H9 (cell line): ENCODE measurements around the gene LHFPL2. TPM values are rescaled to one million over a fixed set of nuclear protein-coding genes. Genes with fewer than 3 reads are reported as not detected.

Experiments used
- DNase-seq: peaks from one replicate; pipeline ENCODE4 v3.0.0-alpha.2; 2017
- H2AFZ ChIP-seq: one replicate; pipeline ENCODE4 v1.6.1; 2013; ENCODE audit warnings: mild to moderate bottlenecking, low read length, control low read depth, moderate library complexity
- H2AK5ac ChIP-seq: 2 replicates; pipeline ENCODE4 v1.6.1; 2013; ENCODE audit warnings: low read length, control low read depth, mixed read lengths; ENCODE audit not compliant: insufficient read length
- H2BK120ac ChIP-seq: one replicate; pipeline ENCODE4 v1.6.1; 2013; ENCODE audit warnings: low read depth, mild to moderate bottlenecking, low read length, control low read depth, inconsistent platforms; ENCODE audit not compliant: poor library complexity, severe bottlenecking
- H2BK12ac ChIP-seq: 2 replicates; pipeline ENCODE4 v1.6.1; 2013; ENCODE audit warnings: low read length, control low read depth, mixed read lengths, low read depth; ENCODE audit not compliant: insufficient read length
- H2BK15ac ChIP-seq: 2 replicates; pipeline ENCODE4 v1.6.1; 2013; ENCODE audit warnings: low read depth, low read length, control low read depth
- H2BK20ac ChIP-seq: one replicate; pipeline ENCODE4 v1.6.1; 2013; ENCODE audit warnings: low read depth, mild to moderate bottlenecking, low read length, control low read depth, inconsistent platforms; ENCODE audit not compliant: poor library complexity, severe bottlenecking
- H2BK5ac ChIP-seq: 2 replicates; pipeline ENCODE4 v1.6.1; 2013; ENCODE audit warnings: low read length, control low read depth, mixed read lengths; ENCODE audit not compliant: insufficient read length
- H3K14ac ChIP-seq: 2 replicates; pipeline ENCODE4 v1.6.1; 2013; ENCODE audit warnings: low read length, control low read depth; ENCODE audit not compliant: insufficient read depth
- H3K18ac ChIP-seq: 2 replicates; pipeline ENCODE4 v1.6.1; 2013; ENCODE audit warnings: low read depth, mild to moderate bottlenecking, mixed read lengths, low read length, control low read depth; ENCODE audit not compliant: insufficient read length
- H3K23ac ChIP-seq: 2 replicates; pipeline ENCODE4 v1.6.1; 2013; ENCODE audit warnings: low read length, control low read depth, mixed read lengths, low read depth; ENCODE audit not compliant: insufficient read length
- H3K23me2 ChIP-seq: 2 replicates; pipeline ENCODE4 v1.6.1; 2013; ENCODE audit warnings: low read depth, mild to moderate bottlenecking, mixed read lengths, low read length, control low read depth; ENCODE audit not compliant: insufficient read length, poor library complexity, severe bottlenecking
- H3K27ac ChIP-seq: 2 replicates; pipeline ENCODE4 v1.5.1; 2013; ENCODE audit warnings: low read length, control low read depth, mixed read lengths, low read depth; ENCODE audit not compliant: insufficient read length
- H3K27me3 ChIP-seq: 2 replicates; pipeline ENCODE4 v1.6.1; 2013; ENCODE audit warnings: low read length, control low read depth, inconsistent platforms; ENCODE audit not compliant: insufficient read depth
- H3K4ac ChIP-seq: 2 replicates; pipeline ENCODE4 v1.6.1; 2013; ENCODE audit warnings: low read depth, mild to moderate bottlenecking, control low read depth, inconsistent platforms, low read length, moderate library complexity
- H3K4me1 ChIP-seq: 2 replicates; pipeline ENCODE4 v1.6.1; 2013; ENCODE audit warnings: low read length, control low read depth, inconsistent platforms; ENCODE audit not compliant: insufficient read depth
- H3K4me2 ChIP-seq: 2 replicates; pipeline ENCODE4 v1.6.1; 2013; ENCODE audit warnings: low read length, control low read depth, mixed read lengths; ENCODE audit not compliant: insufficient read length, insufficient read depth
- H3K56ac ChIP-seq: 2 replicates; pipeline ENCODE4 v1.6.1; 2013; ENCODE audit warnings: low read depth, mild to moderate bottlenecking, mixed read lengths, low read length, control low read depth; ENCODE audit not compliant: insufficient read length
- H3K79me1 ChIP-seq: 2 replicates; pipeline ENCODE4 v1.6.1; 2013; ENCODE audit warnings: low read depth, mild to moderate bottlenecking, moderate library complexity, low read length, control low read depth, inconsistent platforms; ENCODE audit not compliant: insufficient read depth, poor library complexity, severe bottlenecking
- H3K79me2 ChIP-seq: 2 replicates; pipeline ENCODE4 v1.6.1; 2013; ENCODE audit warnings: low read length, control low read depth, inconsistent platforms; ENCODE audit not compliant: insufficient read depth
- H3K9ac ChIP-seq: 2 replicates; pipeline ENCODE4 v1.6.1; 2013; ENCODE audit warnings: low read length, control low read depth, mixed read lengths; ENCODE audit not compliant: insufficient read length; ENCODE audit errors: extremely low read depth
- H3K9me3 ChIP-seq: one replicate; pipeline ENCODE4 v1.6.1; 2013; ENCODE audit warnings: low read depth, low read length, inconsistent platforms; ENCODE audit not compliant: control insufficient read depth
- H3T11ph ChIP-seq: one replicate; pipeline ENCODE4 v1.6.1; 2013; ENCODE audit warnings: mild to moderate bottlenecking, low read length, control low read depth, inconsistent platforms
- H4K20me1 ChIP-seq: one replicate; pipeline ENCODE4 v1.6.1; 2013; ENCODE audit not compliant: control insufficient read depth, insufficient read length, insufficient read depth
- H4K5ac ChIP-seq: 2 replicates; pipeline ENCODE4 v1.6.1; 2013; ENCODE audit warnings: low read depth, mild to moderate bottlenecking, mixed read lengths, low read length, control low read depth; ENCODE audit not compliant: insufficient read length
- H4K8ac ChIP-seq: replicated peaks from 2 replicates; pipeline ENCODE4 v1.6.1; 2013; ENCODE audit warnings: low read length, control low read depth, mixed read lengths, low read depth; ENCODE audit not compliant: insufficient read length
- H4K91ac ChIP-seq: 2 replicates; pipeline ENCODE4 v1.6.1; 2013; ENCODE audit warnings: low read depth, mild to moderate bottlenecking, moderate library complexity, mixed read lengths, low read length, control low read depth; ENCODE audit not compliant: insufficient read length
- H3K27ac Mint-ChIP-seq, 3 experiments: 2 replicates in 2 of 3; 3 replicates in 1 of 3; pipeline ENCODE4 v1.8.0; 2020 to 2021; ENCODE audit warnings: mixed read lengths in 3 of 3, mild to moderate bottlenecking in 1 of 3, moderate library complexity in 1 of 3
- H3K27me3 Mint-ChIP-seq: 2 replicates; pipeline ENCODE4 v1.8.0; 2021; ENCODE audit warnings: low read depth, mild to moderate bottlenecking, moderate library complexity, mixed read lengths
- H3K36me3 Mint-ChIP-seq, 3 experiments: 2 replicates in 2 of 3; 3 replicates in 1 of 3; pipeline ENCODE4 v1.8.0; 2020 to 2021; ENCODE audit warnings: low read depth in 3 of 3, mixed read lengths in 3 of 3; ENCODE audit not compliant: insufficient read depth in 1 of 3
- H3K4me1 Mint-ChIP-seq, 2 experiments: 2 replicates each; pipeline ENCODE4 v1.8.0; 2020; ENCODE audit warnings: mixed read lengths in 2 of 2
- H3K4me3 Mint-ChIP-seq, 2 experiments: 2 replicates in 1 of 2; 3 replicates in 1 of 2; pipeline ENCODE4 v1.8.0; 2020 to 2021; ENCODE audit warnings: mild to moderate bottlenecking in 2 of 2, mixed read lengths in 2 of 2, moderate library complexity in 1 of 2
- H3K9me3 Mint-ChIP-seq, 2 experiments: 2 replicates in 1 of 2; 3 replicates in 1 of 2; pipeline ENCODE4 v1.8.0; 2020; ENCODE audit warnings: mild to moderate bottlenecking in 2 of 2, mixed read lengths in 2 of 2, moderate library complexity in 1 of 2
- total RNA-seq: library from RNA; stranded (reverse); gene quantifications from 2 replicates; pipeline ENCODE4 v1.2.1, GENCODE V29; 2021
- TF ChIP-seq, protein P1 (sequence below): fragments of 200-600 bp; sonication (generic); conservative IDR thresholded peaks from 3 replicates; pipeline ENCODE4 v1.8.0; 2021; ENCODE audit warnings: antibody characterized with exemption, mild to moderate bottlenecking

The LHFPL2 gene
- total RNA-seq, 1 experiment from 2014 or later: 26.3 TPM

DNA sequence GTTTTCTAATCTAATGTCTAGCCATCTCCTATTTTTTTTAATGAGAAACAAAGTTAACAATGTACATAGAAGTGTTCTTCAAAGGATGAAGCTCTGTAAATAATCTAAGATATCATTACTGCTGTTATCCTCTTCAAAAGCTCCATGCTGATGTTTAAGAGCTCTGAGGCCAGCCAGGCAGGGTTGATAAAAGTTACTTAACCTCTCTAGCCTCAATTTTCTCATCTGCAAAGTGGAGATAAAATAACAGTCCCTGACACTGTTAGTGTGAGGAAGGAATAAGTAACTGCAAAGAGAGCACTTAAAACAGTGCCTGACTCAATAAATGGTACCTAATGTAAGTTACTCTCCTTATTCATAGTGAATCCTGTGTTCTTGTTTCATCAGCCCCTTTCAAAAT lies 60.1 kb downstream of the LHFPL2 start:
- Histone ChIP-seq H3K79me1 (peaks cover 11% of the 10 kb centered on the region), H3K18ac (no peak overlapping the region), H2AFZ (no peak overlapping the region), H3K9me3 (peaks cover 14% of the 10 kb centered on the region), H2BK15ac (no peak overlapping the region), H2AK5ac (no peak overlapping the region), H3K23me2 (no peaks in the 10 kb centered on the region), H3K23ac (no peak overlapping the region), H2BK120ac (no peak overlapping the region), H3K4me2 (no peak overlapping the region), H4K5ac (no peak overlapping the region), H3K56ac (no peak overlapping the region), H3K27ac (no peak overlapping the region), H2BK20ac (no peak overlapping the region), H3K9ac (no peak overlapping the region), H4K20me1 (no peaks in the 10 kb centered on the region), H4K91ac (no peak overlapping the region), H3T11ph (no peak overlapping the region), H3K4me1 (peaks cover 5% of the 10 kb centered on the region; the same call in 1 of the 2 replicates), H4K8ac (no peak overlapping the region), H3K27me3 (no peaks in the 10 kb centered on the region), H2BK5ac (no peak overlapping the region), H2BK12ac (no peak overlapping the region), H3K79me2 (peaks cover 3% of the 10 kb centered on the region; the same call in 1 of the 2 replicates), H3K14ac (no peak overlapping the region), H3K4ac (no peak overlapping the region)
- DNase-seq: no peak
- H3K4me1 Mint-ChIP-seq: peaks cover 20 to 21% of the 10 kb centered on the region in 2 experiments
- peak overlapping the region in 1 of 3 experiments; percentile 79; a peak in 1 of 7 replicates for H3K27ac Mint-ChIP-seq
- H3K4me3 Mint-ChIP-seq: no peak overlapping the region
- H3K36me3 Mint-ChIP-seq: peaks cover 45 to 66% (median 46%) of the 10 kb centered on the region in 3 experiments
- H3K9me3 Mint-ChIP-seq: peaks cover 24 to 40% of the 10 kb centered on the region in 2 experiments
- no peaks in the 10 kb centered on the region for H3K27me3 Mint-ChIP-seq
- TF ChIP-seq, protein P1, sequence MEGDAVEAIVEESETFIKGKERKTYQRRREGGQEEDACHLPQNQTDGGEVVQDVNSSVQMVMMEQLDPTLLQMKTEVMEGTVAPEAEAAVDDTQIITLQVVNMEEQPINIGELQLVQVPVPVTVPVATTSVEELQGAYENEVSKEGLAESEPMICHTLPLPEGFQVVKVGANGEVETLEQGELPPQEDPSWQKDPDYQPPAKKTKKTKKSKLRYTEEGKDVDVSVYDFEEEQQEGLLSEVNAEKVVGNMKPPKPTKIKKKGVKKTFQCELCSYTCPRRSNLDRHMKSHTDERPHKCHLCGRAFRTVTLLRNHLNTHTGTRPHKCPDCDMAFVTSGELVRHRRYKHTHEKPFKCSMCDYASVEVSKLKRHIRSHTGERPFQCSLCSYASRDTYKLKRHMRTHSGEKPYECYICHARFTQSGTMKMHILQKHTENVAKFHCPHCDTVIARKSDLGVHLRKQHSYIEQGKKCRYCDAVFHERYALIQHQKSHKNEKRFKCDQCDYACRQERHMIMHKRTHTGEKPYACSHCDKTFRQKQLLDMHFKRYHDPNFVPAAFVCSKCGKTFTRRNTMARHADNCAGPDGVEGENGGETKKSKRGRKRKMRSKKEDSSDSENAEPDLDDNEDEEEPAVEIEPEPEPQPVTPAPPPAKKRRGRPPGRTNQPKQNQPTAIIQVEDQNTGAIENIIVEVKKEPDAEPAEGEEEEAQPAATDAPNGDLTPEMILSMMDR: no peak
